ENCODE results near the gene LRRC4B. TPM values are rescaled to one million over a fixed set of nuclear protein-coding genes. Genes with fewer than 3 reads are reported as not detected.

Gene LRRC4B
- total and polyA plus RNA-seq, 2 experiments from 2014 or later = 5.8 to 56.4 TPM

DNA sequence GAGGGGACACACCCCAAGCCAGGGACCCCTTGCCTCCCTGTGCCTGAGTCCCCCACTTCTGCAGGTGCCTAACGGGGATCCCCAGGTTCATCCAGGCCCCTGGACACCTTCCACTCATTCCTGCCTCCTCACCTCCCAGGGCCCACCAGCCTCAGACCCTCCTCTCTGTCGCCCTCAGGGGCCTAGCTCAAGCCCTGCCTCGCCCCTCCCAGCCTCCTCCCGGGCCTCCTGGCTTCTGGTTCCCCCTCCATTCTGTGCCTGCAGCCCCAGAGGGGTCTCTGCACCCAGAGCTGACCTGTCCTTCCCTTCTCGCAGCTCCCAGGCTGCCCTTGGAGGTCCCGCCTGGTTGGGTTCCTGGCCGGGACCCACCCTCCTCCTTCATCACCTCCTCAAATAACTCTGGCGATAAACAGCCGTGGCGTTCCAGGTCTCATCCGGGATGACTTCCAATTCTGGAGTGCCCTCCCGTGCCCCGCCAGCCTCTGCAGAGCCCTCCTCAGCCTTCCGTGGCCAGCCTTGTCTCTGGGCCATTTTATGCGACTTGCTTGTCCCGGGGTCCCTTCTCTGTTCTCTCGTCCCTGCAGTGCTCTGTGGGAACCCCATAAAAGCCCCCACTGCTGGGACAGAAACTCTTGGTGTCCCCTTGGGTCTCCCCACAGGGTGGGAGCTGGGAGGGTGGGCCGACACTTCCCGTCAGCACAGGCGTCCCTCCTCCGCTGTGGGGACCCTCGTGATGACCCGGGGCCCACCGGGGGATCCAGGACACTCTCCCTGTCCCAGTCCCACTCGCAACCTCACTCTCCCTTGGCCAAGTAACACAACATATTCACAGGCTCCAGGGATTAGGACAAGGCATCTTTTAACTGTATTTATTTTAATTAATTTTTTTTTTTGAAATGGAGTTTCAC is 66.4 kb downstream of the LRRC4B start:
- Histone ChIP-seq H3K4me1 (ENCODE audit: low read depth) (peaks cover 17% of the 10 kb centered on the region), H3K4me3 (peak overlapping the region; percentile 99), H3K9me3 (ENCODE audit: low read depth) (no peaks in the 10 kb centered on the region), H3K36me3 (peaks cover 15% of the 10 kb centered on the region), H3K27ac (peak overlapping the region; percentile 100), H3K27me3 (no peaks in the 10 kb centered on the region)
- TF ChIP-seq, protein P1, sequence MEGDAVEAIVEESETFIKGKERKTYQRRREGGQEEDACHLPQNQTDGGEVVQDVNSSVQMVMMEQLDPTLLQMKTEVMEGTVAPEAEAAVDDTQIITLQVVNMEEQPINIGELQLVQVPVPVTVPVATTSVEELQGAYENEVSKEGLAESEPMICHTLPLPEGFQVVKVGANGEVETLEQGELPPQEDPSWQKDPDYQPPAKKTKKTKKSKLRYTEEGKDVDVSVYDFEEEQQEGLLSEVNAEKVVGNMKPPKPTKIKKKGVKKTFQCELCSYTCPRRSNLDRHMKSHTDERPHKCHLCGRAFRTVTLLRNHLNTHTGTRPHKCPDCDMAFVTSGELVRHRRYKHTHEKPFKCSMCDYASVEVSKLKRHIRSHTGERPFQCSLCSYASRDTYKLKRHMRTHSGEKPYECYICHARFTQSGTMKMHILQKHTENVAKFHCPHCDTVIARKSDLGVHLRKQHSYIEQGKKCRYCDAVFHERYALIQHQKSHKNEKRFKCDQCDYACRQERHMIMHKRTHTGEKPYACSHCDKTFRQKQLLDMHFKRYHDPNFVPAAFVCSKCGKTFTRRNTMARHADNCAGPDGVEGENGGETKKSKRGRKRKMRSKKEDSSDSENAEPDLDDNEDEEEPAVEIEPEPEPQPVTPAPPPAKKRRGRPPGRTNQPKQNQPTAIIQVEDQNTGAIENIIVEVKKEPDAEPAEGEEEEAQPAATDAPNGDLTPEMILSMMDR (IDR thresholded peaks at IDR 0.05; ENCODE audit: low read depth, low read length) = no peak
- DNase-seq (ENCODE audit: low read depth in 1 of 2, low spot score in 1 of 2) = peak in 1 of 2 donors; percentile 90

DNA sequence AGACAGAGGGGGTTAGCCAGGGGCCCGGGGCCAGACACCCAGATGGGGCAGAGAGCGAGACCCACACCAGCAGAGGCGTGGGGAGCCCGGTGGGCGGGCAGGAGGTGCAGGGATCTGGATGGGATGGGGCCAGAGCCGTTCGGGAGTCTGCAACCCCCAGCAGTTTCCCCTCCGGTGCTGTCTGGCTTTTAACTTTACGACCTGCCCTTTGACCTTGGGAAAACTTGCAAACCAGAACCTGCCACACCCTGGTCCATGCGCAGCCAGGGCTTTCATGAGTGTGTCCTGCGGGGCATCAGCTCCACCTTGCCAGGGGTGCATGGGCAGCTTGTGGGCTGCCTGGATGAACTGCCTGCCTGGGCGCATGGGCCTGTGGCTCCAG is 67.1 kb downstream of the LRRC4B start:
- peak in 1 of 2 donors; percentile 34 for DNase-seq (ENCODE audit: low read depth in 1 of 2, low spot score in 1 of 2)
- Histone ChIP-seq H3K4me3 (peak overlapping the region; percentile 99), H3K27me3 (no peaks in the 10 kb centered on the region), H3K36me3 (peaks cover 21% of the 10 kb centered on the region), H3K27ac (peak overlapping the region; percentile 100), H3K4me1 (ENCODE audit: low read depth) (peaks cover 17% of the 10 kb centered on the region), H3K9me3 (ENCODE audit: low read depth) (no peaks in the 10 kb centered on the region)
- TF ChIP-seq, protein P1 (IDR thresholded peaks at IDR 0.05; ENCODE audit: low read depth, low read length) = no peak

DNA sequence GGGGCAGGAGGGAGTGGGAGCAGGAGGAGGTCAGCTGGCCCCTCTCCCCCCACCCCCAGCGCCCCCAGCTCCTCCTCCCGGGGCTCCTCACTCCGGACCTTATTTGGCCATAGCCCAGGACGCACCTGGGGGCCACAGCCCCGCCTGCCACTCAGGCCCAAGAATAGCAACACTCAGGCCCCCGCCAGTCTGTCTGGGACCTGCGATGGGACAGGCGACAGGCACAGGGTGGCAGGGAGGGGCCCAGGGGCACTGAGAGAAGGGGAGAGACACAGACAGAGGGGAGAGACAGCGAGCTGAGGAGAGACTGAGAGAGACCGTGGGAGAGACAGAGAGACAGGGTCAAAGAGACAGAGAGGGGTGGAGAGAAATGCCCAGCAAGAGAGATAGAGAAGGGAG is 67.5 kb downstream of the LRRC4B start:
- no peaks in the 10 kb centered on the region for H3K9me3 ChIP-seq (ENCODE audit: low read depth)
- DNase-seq (ENCODE audit: low read depth in 1 of 2, low spot score in 1 of 2) = peak in 1 of 2 donors; percentile 95
- H3K27me3 ChIP-seq = no peaks in the 10 kb centered on the region
- peaks cover 17% of the 10 kb centered on the region for H3K4me1 ChIP-seq (ENCODE audit: low read depth)
- TF ChIP-seq, protein P1 (IDR thresholded peaks at IDR 0.05; ENCODE audit: low read depth, low read length) = no peak
- peak overlapping the region; percentile 99 for H3K4me3 ChIP-seq
- H3K27ac ChIP-seq = peak overlapping the region; percentile 100
- H3K36me3 ChIP-seq = peaks cover 21% of the 10 kb centered on the region

DNA sequence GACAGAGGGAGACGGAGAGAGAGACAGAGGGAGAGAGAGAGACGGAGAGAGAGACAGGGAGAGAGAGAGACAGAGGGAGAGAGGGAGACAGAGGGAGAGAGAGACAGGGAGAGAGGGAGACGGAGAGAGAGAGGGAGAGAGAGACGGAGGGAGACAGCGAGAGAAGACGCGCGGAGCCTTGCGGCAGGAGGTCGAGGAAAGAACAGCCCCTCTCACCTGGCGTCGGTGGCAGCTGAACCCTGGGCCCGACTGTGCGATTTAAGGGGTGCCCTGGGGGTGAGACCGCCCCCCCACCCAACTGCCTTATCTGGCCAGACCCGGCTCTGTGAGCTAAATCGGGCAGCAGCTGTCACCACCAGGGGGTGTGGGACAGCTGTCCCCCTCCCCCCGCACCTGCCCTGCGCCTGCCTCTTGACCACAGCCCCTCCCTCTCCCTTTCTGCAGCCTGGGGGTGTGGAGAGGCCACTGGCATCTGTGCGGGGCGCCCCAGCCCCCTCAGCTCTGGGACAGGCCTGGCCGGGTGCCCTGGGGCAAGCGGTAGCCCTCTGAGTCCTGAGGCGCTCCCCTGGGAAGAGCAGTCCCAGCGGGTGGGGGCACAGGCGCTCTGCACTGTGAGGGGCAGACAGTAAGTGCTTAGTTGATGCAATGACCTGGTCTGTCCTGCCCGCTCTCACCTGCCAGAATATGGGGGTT is 68.0 kb downstream of the LRRC4B start:
- peak overlapping the region; percentile 100 for H3K27ac ChIP-seq
- DNase-seq (ENCODE audit: low read depth in 1 of 2, low spot score in 1 of 2) = peak in 1 of 2 donors; percentile 96
- peak overlapping the region; percentile 99 for H3K4me3 ChIP-seq
- TF ChIP-seq, protein P1 (IDR thresholded peaks at IDR 0.05; ENCODE audit: low read depth, low read length) = peak; percentile 19
- H3K9me3 ChIP-seq (ENCODE audit: low read depth) = no peaks in the 10 kb centered on the region
- H3K27me3 ChIP-seq = no peaks in the 10 kb centered on the region
- peaks cover 21% of the 10 kb centered on the region for H3K36me3 ChIP-seq
- H3K4me1 ChIP-seq (ENCODE audit: low read depth) = peaks cover 17% of the 10 kb centered on the region

DNA sequence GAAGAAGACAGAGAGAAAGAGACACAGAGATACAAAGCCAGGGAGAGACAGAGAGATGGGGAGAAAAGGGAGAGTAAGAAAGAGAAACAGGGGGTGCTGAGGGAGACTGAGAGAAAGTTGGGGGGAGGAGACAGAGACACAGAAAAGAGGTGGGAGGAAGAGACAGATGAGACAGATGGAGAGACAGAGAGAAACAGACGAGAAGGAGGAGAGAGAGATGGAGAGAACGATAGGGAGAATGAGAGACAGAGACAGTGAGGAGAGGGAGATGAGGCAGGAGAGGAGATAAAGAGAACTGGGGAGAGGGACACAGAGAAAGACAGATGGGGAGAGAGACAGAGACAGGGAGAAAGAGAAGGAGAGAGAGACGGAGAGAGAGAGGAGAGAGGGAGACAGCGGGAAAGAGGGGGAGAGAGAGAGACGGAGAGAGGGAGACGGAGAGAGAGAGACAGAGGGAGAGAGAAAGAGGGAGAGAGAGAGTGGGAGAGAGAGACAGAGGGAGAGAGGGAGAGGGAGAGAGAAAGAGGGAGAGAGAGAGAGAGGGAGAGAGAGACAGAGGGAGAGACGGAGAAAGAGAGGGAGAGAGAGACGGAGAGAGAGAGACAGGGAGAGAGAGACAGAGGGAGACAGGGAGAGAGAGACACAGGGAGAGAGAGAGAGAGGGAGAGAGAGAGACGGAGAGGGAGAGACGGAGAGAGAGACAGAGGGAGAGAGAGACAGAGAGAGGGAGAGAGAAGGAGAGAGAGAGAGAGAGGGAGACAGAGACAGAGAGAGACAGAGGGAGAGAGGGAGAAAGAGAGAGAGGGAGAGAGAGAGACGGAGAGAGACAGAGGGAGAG is 69.8 kb downstream of the LRRC4B start:
- H3K4me3 ChIP-seq = peak overlapping the region; percentile 99
- H3K27me3 ChIP-seq = no peaks in the 10 kb centered on the region
- DNase-seq (ENCODE audit: low read depth in 1 of 2, low spot score in 1 of 2) = no peak
- TF ChIP-seq, protein P1 (IDR thresholded peaks at IDR 0.05; ENCODE audit: low read depth, low read length) = no peak
- peaks cover 17% of the 10 kb centered on the region for H3K4me1 ChIP-seq (ENCODE audit: low read depth)
- H3K27ac ChIP-seq = peak overlapping the region; percentile 100
- peaks cover 26% of the 10 kb centered on the region for H3K36me3 ChIP-seq
- no peaks in the 10 kb centered on the region for H3K9me3 ChIP-seq (ENCODE audit: low read depth)

All from cardiac muscle cell (in vitro differentiated cells and primary cell).